ENCODE data around the gene MAVS.

DNA sequence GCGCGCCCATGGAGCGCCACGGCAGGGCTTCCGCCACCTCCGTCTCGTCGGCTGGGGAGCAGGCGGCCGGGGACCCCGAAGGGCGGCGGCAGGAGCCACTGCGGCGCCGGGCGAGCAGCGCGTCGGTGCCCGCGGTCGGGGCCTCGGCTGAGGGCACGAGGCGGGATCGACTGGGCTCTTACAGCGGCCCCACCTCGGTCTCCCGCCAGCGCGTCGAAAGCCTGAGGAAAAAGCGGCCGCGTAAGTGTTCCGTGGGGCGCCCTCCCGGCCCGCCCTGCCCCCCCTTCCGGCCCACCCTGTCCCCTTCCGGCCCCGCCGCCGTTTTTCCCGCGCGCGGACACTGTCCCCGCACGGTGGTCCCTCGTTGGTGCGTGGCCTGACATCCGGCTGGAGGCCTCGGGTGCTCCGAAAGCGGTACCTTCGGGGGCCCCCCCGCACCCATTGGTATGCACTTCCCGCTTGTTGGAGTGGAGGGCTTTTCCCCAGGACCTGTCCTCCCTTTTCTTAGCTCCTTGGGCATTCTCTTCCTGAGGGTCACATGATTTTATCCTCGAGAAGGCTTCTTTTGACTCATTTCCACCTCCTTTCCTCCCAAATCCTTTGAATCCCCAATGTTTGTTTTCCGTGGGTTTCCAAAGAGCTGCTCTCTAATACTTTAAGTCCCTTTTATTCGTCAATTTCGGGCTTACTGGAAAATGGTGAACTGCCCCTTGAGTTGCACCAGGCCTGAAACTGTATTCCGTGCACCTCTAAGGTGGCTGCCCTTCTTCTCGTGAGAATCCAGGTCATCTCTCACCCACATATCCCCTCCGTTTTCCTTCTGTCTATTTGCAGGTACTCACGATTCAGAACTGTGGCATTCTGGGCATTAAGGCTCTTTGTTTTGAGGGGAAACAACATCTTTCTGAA, 43.1 kb downstream of the MAVS start:
- TF ChIP-seq, protein P1, sequence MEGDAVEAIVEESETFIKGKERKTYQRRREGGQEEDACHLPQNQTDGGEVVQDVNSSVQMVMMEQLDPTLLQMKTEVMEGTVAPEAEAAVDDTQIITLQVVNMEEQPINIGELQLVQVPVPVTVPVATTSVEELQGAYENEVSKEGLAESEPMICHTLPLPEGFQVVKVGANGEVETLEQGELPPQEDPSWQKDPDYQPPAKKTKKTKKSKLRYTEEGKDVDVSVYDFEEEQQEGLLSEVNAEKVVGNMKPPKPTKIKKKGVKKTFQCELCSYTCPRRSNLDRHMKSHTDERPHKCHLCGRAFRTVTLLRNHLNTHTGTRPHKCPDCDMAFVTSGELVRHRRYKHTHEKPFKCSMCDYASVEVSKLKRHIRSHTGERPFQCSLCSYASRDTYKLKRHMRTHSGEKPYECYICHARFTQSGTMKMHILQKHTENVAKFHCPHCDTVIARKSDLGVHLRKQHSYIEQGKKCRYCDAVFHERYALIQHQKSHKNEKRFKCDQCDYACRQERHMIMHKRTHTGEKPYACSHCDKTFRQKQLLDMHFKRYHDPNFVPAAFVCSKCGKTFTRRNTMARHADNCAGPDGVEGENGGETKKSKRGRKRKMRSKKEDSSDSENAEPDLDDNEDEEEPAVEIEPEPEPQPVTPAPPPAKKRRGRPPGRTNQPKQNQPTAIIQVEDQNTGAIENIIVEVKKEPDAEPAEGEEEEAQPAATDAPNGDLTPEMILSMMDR (IDR thresholded peaks at IDR 0.05; ENCODE audit: low read depth, low read length) = no peak
- TF ChIP-seq EZH2phosphoT487 (IDR thresholded peaks at IDR 0.05; ENCODE audit: low read depth) = no peak

All from OCI-LY3 (cell line).